C4-2B (cell line): ENCODE measurements around the gene CACNB2.

Experiments used
- ZFX ChIP-seq: fragments of 450-650 bp; IDR thresholded peaks from 2 replicates; pipeline ENCODE4 v1.6.1; 2017
- TF ChIP-seq, protein P1 (sequence below): fragments of 450-650 bp; conservative IDR thresholded peaks from 2 replicates; pipeline ENCODE4 v1.5.1; 2017; ENCODE audit warnings: mild to moderate bottlenecking

DNA sequence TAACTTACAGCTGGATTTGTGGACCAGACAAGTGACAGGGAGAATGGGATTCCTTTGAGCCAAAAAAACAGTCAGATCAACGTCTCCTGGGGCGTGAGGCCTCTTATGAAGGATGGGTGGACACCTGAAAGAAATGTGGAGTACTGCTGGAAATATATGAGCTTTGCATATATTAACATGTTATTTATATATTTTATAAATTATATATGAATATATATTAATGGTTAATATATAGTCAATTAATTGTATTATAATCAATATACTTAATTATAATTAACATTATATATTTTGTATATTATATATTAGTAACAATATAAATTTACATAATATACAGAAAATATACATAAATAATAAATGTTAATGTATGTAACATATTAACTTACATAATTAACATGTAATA lies 57.5 kb downstream of the CACNB2 start:
- TF ChIP-seq, protein P1, sequence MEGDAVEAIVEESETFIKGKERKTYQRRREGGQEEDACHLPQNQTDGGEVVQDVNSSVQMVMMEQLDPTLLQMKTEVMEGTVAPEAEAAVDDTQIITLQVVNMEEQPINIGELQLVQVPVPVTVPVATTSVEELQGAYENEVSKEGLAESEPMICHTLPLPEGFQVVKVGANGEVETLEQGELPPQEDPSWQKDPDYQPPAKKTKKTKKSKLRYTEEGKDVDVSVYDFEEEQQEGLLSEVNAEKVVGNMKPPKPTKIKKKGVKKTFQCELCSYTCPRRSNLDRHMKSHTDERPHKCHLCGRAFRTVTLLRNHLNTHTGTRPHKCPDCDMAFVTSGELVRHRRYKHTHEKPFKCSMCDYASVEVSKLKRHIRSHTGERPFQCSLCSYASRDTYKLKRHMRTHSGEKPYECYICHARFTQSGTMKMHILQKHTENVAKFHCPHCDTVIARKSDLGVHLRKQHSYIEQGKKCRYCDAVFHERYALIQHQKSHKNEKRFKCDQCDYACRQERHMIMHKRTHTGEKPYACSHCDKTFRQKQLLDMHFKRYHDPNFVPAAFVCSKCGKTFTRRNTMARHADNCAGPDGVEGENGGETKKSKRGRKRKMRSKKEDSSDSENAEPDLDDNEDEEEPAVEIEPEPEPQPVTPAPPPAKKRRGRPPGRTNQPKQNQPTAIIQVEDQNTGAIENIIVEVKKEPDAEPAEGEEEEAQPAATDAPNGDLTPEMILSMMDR, result no peak
- no peak for TF ChIP-seq ZFX
